Heart left ventricle (tissue), 13 donors: ENCODE data around the gene OR2T5.
"Not testable (repeated sequence)": the region's sequence is repeated elsewhere in the genome, so short reads cannot be mapped to it uniquely, and the experiment has no call there.

ENCODE experiments used
- POLR2A ChIP-seq, 2 donors: fragments of 450-650 bp; IDR thresholded peaks; one replicate each; pipeline ENCODE4 v1.6.1; 2017; ENCODE audit warnings: antibody characterized with exemption in 2 of 2, mild to moderate bottlenecking in 2 of 2, moderate library complexity in 2 of 2
- TF ChIP-seq, protein P1 (sequence below), 12 donors: fragments of 200-600 bp; sonication (generic) in 4 of 12; IDR thresholded peaks; one replicate each; pipeline versions ENCODE4 v1.5.0 to v1.8.0; 2018 to 2022; ENCODE audit warnings: antibody characterized with exemption in 12 of 12, mild to moderate bottlenecking in 5 of 12
- donor health status: ischemic (EF 13 %, LVEDD 7.1; RV severe dilation, severe dysfunction).
- donor health status: DM: no; HTN: yes; CAD: no.
- donor health status: DM: no; HTN: no; CAD: no.
- donor health status: ischemic (EF 25% LVEDD 6.9; RV normal size, moderate dysfunction).
- donor health status: ischemic (EF 25% LVEDD 5.7; RV mildly dilated, moderate dysfunction).
- donor health status: ischemic (EF 35%, LVEDD 5.7; RV mildly dilated, moderate dysfunction).
- donor health status: nonischemic (EF 11% LVEDD 7.7; RV severe dilation, severe dysfunction).
- donor health status: DM: yes; HTN: yes; CAD: no.
- donor health status: PGD.
- donor health status: ischemic (EF 29% LVEDD 5.4; RV normal size, mild dysfunction).
- donor health status: nonischemic (EF 23%, LVEDD 6.1; RV moderate dilation, normal function).

DNA sequence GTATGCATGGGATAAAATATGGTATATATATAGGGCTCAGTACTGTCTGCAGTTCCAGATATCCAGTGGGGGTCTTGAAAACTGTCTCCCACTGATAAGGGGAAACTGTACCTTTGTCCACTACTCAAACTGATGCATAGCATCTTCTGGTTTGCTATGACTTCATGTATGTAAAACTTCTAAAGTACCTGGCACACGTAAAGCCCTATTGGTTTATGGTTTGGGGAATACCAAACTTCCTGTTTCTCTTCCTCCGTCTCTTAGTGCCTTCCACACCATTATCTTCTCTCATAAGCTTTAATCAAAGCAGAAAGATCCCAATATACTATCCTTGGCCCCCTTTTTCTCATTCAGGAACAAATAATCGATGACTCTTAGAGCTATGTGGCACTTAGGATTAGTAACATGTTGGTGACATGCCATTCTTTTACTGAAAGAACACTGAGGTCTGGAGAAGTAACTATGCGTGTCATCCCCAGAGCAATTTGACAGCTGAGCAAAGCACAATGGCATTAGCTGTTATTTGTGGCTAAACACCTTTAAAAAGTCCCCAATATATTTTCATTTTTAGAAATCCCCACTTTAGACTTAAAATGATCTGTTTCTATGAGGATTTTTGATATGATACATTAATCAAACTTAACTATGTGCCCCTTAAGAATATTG lies 39.8 kb upstream of the OR2T5 start:
- TF ChIP-seq, protein P1, sequence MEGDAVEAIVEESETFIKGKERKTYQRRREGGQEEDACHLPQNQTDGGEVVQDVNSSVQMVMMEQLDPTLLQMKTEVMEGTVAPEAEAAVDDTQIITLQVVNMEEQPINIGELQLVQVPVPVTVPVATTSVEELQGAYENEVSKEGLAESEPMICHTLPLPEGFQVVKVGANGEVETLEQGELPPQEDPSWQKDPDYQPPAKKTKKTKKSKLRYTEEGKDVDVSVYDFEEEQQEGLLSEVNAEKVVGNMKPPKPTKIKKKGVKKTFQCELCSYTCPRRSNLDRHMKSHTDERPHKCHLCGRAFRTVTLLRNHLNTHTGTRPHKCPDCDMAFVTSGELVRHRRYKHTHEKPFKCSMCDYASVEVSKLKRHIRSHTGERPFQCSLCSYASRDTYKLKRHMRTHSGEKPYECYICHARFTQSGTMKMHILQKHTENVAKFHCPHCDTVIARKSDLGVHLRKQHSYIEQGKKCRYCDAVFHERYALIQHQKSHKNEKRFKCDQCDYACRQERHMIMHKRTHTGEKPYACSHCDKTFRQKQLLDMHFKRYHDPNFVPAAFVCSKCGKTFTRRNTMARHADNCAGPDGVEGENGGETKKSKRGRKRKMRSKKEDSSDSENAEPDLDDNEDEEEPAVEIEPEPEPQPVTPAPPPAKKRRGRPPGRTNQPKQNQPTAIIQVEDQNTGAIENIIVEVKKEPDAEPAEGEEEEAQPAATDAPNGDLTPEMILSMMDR (IDR thresholded peaks at IDR 0.05): not testable (repeated sequence)
- TF ChIP-seq POLR2A (IDR thresholded peaks at IDR 0.05): not testable (repeated sequence)
